ENCODE measurements around the gene MANBA.
"Not testable (repeated sequence)": the region's sequence is repeated elsewhere in the genome, so short reads cannot be mapped to it uniquely, and the experiment has no call there.

The MANBA gene

DNA sequence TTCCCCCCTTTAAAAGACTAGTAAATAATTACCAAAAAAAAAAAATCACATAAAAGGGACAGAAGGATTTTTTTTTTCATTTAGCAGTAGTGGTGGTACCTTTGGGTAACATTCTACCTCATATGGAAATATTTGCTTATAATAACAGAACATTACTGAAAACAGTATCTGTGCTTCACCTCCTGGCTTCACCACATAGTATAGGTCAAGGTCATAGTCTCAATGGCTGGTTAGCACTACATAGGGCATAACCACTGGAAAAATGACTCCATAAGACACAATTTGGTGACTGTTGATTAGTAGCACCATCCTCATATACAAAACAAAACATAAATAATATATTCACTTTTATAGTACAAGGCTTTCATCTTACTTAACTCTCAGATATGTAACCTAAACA is 34.7 kb downstream of the MANBA start:
- no peak for DNase-seq
- Histone ChIP-seq H3K27me3 (replicated peaks; ENCODE audit: control insufficient read depth, insufficient read depth, low read length, poor library complexity, severe bottlenecking) (no peaks in the 10 kb centered on the region), H3K9me3 (ENCODE audit: control insufficient read depth, low read length) (no peaks in the 10 kb centered on the region), H3K36me3 (ENCODE audit: control insufficient read depth, insufficient read depth, low read length) (no peaks in the 10 kb centered on the region), H3K27ac (ENCODE audit: insufficient read depth, low read length, poor library complexity, severe bottlenecking) (no peak overlapping the region), H3K4me1 (ENCODE audit: control insufficient read depth, insufficient read depth, low read length, poor library complexity, severe bottlenecking) (no peaks in the 10 kb centered on the region), H3K4me3 (ENCODE audit: insufficient read depth, low read depth, low read length, poor library complexity, severe bottlenecking) (no peak overlapping the region)

DNA sequence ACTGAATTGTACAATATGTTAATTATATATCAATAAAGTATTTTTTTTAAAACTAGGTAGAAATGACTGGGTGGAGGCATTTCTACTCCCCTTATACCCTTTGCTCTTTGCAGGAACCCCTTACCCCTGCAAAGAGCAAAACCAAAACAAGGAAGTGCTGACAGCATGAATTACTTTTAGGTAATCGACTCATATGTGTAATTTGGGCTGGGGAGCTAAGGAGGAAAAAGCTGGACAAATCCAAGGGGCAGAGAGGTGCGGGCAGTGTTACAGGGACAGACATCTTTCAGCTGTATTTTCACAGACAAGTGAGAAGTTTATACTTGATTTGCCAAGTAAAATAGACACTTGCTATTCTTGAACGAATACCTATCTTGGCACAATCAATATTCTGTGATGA is 35.5 kb downstream of the MANBA start:
- no peaks in the 10 kb centered on the region for H3K9me3 ChIP-seq (ENCODE audit: control insufficient read depth, low read length)
- H3K4me1 ChIP-seq (ENCODE audit: control insufficient read depth, insufficient read depth, low read length, poor library complexity, severe bottlenecking), result no peaks in the 10 kb centered on the region
- no peak overlapping the region for H3K27ac ChIP-seq (ENCODE audit: insufficient read depth, low read length, poor library complexity, severe bottlenecking)
- DNase-seq, result no peak
- H3K36me3 ChIP-seq (ENCODE audit: control insufficient read depth, insufficient read depth, low read length), result no peaks in the 10 kb centered on the region
- H3K4me3 ChIP-seq (ENCODE audit: insufficient read depth, low read depth, low read length, poor library complexity, severe bottlenecking), result no peak overlapping the region
- no peaks in the 10 kb centered on the region for H3K27me3 ChIP-seq (replicated peaks; ENCODE audit: control insufficient read depth, insufficient read depth, low read length, poor library complexity, severe bottlenecking)

DNA sequence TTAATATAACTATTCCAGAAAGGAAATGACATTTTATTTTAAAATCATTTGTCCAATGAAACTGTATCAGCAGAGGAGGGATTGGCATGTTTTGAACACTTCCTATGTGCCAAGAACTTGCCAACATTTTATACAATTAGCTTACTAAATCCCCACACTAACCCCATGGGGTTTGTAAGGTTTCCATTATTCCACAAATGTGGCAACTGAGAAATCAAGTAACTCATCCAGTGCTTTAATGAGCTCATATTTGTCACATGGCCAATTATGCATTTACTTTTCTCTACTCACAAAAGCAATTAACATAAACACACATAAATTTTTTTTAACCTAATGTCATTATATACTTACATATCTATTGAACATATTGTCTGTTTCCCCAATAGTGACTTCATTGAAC is 37.3 kb downstream of the MANBA start:
- Histone ChIP-seq H3K36me3 (ENCODE audit: control insufficient read depth, insufficient read depth, low read length) (peaks cover 3% of the 10 kb centered on the region), H3K27me3 (replicated peaks; ENCODE audit: control insufficient read depth, insufficient read depth, low read length, poor library complexity, severe bottlenecking) (no peaks in the 10 kb centered on the region)

DNA sequence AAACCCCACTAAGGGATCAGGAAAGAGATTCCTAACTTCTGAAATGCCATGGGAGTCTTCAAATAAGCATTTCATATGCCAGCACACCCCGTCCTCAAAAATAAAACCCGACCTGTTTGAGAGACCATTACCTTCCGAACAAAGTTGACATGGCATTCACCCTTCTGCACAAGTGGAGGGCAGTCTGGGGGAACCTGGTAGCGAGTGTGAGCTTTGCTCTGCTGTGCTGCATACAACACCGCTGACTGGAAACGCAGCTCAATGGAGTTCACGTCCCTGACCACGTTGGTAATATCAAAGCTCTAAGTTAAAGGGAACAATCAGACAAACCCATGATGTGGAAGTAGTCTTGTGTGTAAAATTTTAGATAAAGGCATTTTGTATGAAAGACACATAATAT is 38.0 kb downstream of the MANBA start:
- Histone ChIP-seq H3K9me3 (ENCODE audit: control insufficient read depth, low read length) (no peaks in the 10 kb centered on the region), H3K4me3 (ENCODE audit: insufficient read depth, low read depth, low read length, poor library complexity, severe bottlenecking) (no peak overlapping the region), H3K27ac (ENCODE audit: insufficient read depth, low read length, poor library complexity, severe bottlenecking) (no peak overlapping the region), H3K4me1 (ENCODE audit: control insufficient read depth, insufficient read depth, low read length, poor library complexity, severe bottlenecking) (no peaks in the 10 kb centered on the region), H3K36me3 (ENCODE audit: control insufficient read depth, insufficient read depth, low read length) (peaks cover 3% of the 10 kb centered on the region), H3K27me3 (replicated peaks; ENCODE audit: control insufficient read depth, insufficient read depth, low read length, poor library complexity, severe bottlenecking) (no peaks in the 10 kb centered on the region)
- no peak for DNase-seq

More for the DNA sequence above, 37.3 kb downstream of the MANBA start:
- H3K9me3 ChIP-seq (ENCODE audit: control insufficient read depth, low read length), result no peaks in the 10 kb centered on the region
- no peaks in the 10 kb centered on the region for H3K4me1 ChIP-seq (ENCODE audit: control insufficient read depth, insufficient read depth, low read length, poor library complexity, severe bottlenecking)
- no peak overlapping the region for H3K27ac ChIP-seq (ENCODE audit: insufficient read depth, low read length, poor library complexity, severe bottlenecking)
- no peak overlapping the region for H3K4me3 ChIP-seq (ENCODE audit: insufficient read depth, low read depth, low read length, poor library complexity, severe bottlenecking)
- DNase-seq, result no peak

DNA sequence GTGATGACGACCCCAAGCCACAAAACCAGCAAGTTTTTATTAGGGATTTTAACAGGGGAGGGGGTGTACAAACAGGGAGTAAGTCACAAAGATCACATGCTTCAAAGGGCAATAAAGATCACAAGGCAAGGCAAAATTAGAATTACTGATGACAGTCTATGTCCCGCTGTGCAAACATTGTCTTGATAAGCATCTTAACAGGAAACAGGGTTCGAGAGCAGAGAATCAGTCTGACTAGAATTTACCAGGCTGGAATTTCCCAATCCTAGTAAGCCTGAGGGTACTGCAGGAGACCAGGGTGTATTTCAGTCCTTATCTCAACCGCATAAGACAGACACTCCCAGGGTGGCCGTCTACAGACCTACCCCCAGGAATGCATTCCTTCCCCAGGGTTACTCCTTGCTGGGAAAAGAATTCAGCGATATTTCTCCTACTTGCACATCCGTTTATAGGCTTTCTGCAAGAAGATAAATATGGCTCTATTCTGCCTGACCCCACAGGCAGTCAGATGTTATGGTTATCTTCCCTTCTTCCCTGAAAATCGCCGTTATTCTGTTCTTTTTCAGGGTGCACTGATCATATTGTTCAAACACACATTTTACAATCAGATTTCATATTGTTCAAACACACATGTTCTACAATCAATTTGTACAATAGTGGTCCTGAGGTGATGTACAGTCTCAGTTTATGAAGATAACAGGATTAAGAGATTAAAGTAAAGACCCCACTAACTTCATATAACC is 41.8 kb downstream of the MANBA start:
- DNase-seq; H3K9me3 ChIP-seq (ENCODE audit: control insufficient read depth, low read length); H3K36me3 ChIP-seq (ENCODE audit: control insufficient read depth, insufficient read depth, low read length); H3K27ac ChIP-seq (ENCODE audit: insufficient read depth, low read length, poor library complexity, severe bottlenecking); H3K4me3 ChIP-seq (ENCODE audit: insufficient read depth, low read depth, low read length, poor library complexity, severe bottlenecking); H3K4me1 ChIP-seq (ENCODE audit: control insufficient read depth, insufficient read depth, low read length, poor library complexity, severe bottlenecking); H3K27me3 ChIP-seq (replicated peaks; ENCODE audit: control insufficient read depth, insufficient read depth, low read length, poor library complexity, severe bottlenecking): not testable (repeated sequence)

DNA sequence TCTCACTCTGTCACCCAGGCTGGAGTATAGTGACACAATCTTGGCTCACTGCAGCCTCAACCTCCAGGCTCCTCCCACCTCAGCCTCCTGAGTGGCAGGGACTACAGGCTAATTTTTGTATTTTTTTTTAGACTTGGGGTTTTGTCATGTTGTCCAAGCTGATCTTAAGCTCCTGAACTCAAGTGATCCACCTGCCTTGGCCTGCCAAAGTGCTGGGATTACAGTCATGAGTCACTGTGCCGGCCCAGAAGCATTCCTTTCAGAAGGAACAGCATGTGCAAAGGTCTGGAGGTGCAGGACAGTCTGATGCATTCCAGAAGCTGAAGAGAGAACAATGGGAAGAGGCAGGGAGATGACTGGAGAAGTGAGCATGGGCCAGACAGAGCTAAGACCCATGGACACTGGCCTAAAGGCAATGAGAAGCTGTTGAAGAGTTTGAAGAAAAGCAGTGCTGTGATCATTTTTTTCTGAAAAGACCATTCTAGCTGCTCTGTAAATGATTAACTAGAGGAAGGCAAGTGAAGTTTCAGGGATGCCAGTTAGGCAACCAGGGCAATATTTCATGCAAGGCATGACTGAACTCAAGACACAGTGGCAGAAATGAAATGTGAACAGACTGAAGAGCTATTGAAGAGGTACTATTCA is 43.2 kb downstream of the MANBA start:
- no peak overlapping the region for H3K4me3 ChIP-seq (ENCODE audit: insufficient read depth, low read depth, low read length, poor library complexity, severe bottlenecking)
- no peak overlapping the region for H3K27ac ChIP-seq (ENCODE audit: insufficient read depth, low read length, poor library complexity, severe bottlenecking)
- peaks cover 8% of the 10 kb centered on the region for H3K36me3 ChIP-seq (ENCODE audit: control insufficient read depth, insufficient read depth, low read length)
- no peaks in the 10 kb centered on the region for H3K9me3 ChIP-seq (ENCODE audit: control insufficient read depth, low read length)
- H3K27me3 ChIP-seq (replicated peaks; ENCODE audit: control insufficient read depth, insufficient read depth, low read length, poor library complexity, severe bottlenecking), result no peaks in the 10 kb centered on the region
- no peak for DNase-seq
- H3K4me1 ChIP-seq (ENCODE audit: control insufficient read depth, insufficient read depth, low read length, poor library complexity, severe bottlenecking), result no peaks in the 10 kb centered on the region

DNA sequence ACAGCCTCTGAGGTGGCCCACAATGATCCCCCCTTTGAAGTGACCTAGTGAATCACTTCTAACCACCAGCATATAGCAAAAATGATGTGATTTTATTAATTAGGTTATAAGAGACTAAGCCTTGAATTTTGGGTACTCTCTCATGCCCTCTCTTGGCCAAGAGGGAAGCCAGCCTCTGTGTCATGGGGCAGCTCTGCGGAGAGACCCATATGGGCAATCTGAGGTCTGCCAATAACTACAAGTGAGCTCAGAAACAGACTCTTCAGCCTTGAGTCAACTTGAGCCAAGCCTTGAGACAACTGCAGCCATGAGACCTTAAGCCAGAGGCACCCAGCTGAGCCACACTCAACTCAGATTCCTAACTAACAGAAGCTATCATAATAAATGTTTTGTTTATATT is 45.7 kb downstream of the MANBA start:
- Histone ChIP-seq H3K4me1 (ENCODE audit: control insufficient read depth, insufficient read depth, low read length, poor library complexity, severe bottlenecking) (no peaks in the 10 kb centered on the region), H3K4me3 (ENCODE audit: insufficient read depth, low read depth, low read length, poor library complexity, severe bottlenecking) (no peak overlapping the region), H3K9me3 (ENCODE audit: control insufficient read depth, low read length) (no peaks in the 10 kb centered on the region), H3K27ac (ENCODE audit: insufficient read depth, low read length, poor library complexity, severe bottlenecking) (no peak overlapping the region), H3K36me3 (ENCODE audit: control insufficient read depth, insufficient read depth, low read length) (peaks cover 8% of the 10 kb centered on the region), H3K27me3 (replicated peaks; ENCODE audit: control insufficient read depth, insufficient read depth, low read length, poor library complexity, severe bottlenecking) (no peaks in the 10 kb centered on the region)
- DNase-seq, result no peak

DNA sequence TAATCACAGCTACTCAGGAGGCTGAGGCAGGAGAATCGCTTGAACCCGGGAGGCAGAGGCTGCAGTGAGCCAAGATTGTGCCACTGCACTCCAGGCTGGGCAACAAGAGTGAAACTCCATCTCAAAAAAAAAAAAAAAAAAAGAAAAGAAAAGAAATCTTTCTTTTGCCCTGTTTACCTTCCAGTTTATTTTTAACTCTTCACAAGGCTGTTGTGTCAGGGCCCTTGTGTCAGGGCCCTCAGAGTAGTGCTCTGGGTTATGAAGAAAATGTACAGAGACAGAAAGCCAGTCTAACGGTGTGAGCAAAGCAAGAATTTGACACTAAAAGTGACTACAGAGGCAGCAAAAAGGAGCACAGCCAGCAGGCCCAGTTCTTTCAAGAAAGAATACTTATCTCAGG is 47.0 kb downstream of the MANBA start:
- H3K9me3 ChIP-seq (ENCODE audit: control insufficient read depth, low read length); H3K27ac ChIP-seq (ENCODE audit: insufficient read depth, low read length, poor library complexity, severe bottlenecking); H3K4me1 ChIP-seq (ENCODE audit: control insufficient read depth, insufficient read depth, low read length, poor library complexity, severe bottlenecking); H3K4me3 ChIP-seq (ENCODE audit: insufficient read depth, low read depth, low read length, poor library complexity, severe bottlenecking); H3K36me3 ChIP-seq (ENCODE audit: control insufficient read depth, insufficient read depth, low read length); H3K27me3 ChIP-seq (replicated peaks; ENCODE audit: control insufficient read depth, insufficient read depth, low read length, poor library complexity, severe bottlenecking); DNase-seq: not testable (repeated sequence)

DNA sequence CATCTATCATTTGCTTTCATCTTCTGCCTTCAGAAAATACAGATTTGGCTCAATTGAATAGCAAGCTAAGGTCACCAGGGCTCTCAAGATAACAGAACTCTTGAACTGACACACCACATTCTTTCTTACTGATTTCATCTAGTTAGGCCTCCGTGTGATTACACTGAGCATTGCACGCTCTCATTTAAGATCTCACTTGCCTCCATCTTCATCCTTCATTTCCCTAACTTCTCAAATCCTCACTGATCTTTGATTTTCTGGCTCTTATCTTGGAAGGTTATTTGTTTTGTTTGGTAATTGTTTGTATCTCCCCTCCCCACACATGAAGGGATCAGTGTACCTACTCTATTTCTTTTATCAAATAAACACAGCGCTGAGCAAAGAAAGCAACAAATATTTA is 47.7 kb downstream of the MANBA start:
- H3K27me3 ChIP-seq (replicated peaks; ENCODE audit: control insufficient read depth, insufficient read depth, low read length, poor library complexity, severe bottlenecking), result no peaks in the 10 kb centered on the region
- no peaks in the 10 kb centered on the region for H3K4me1 ChIP-seq (ENCODE audit: control insufficient read depth, insufficient read depth, low read length, poor library complexity, severe bottlenecking)
- no peak overlapping the region for H3K4me3 ChIP-seq (ENCODE audit: insufficient read depth, low read depth, low read length, poor library complexity, severe bottlenecking)
- DNase-seq, result no peak
- no peak overlapping the region for H3K27ac ChIP-seq (ENCODE audit: insufficient read depth, low read length, poor library complexity, severe bottlenecking)
- H3K9me3 ChIP-seq (ENCODE audit: control insufficient read depth, low read length), result no peaks in the 10 kb centered on the region
- H3K36me3 ChIP-seq (ENCODE audit: control insufficient read depth, insufficient read depth, low read length), result peaks cover 5% of the 10 kb centered on the region

DNA sequence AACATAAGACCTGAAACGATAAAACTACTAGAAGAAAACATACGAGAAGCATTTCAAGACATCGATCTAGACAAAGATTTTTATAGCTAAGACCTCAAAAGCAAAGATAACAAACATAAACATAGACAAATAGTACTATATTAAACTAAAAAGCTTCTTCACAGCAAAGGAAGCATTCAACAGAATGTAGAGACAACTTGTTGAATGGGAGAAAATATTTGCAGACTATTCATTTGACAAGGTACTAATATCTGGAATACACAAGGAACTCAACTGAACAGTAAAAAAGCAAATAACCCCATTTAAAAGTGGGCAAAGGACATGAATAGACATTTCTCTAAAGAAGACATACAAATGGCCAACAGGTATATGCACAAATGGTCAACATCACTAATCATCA is 49.8 kb downstream of the MANBA start:
- Histone ChIP-seq H3K27ac (ENCODE audit: insufficient read depth, low read length, poor library complexity, severe bottlenecking) (no peak overlapping the region), H3K9me3 (ENCODE audit: control insufficient read depth, low read length) (no peaks in the 10 kb centered on the region), H3K4me1 (ENCODE audit: control insufficient read depth, insufficient read depth, low read length, poor library complexity, severe bottlenecking) (no peaks in the 10 kb centered on the region), H3K4me3 (ENCODE audit: insufficient read depth, low read depth, low read length, poor library complexity, severe bottlenecking) (no peak overlapping the region), H3K36me3 (ENCODE audit: control insufficient read depth, insufficient read depth, low read length) (peaks cover 9% of the 10 kb centered on the region), H3K27me3 (replicated peaks; ENCODE audit: control insufficient read depth, insufficient read depth, low read length, poor library complexity, severe bottlenecking) (no peaks in the 10 kb centered on the region)
- no peak for DNase-seq
